ENCODE data around the gene MYRIP. TPM values are rescaled to one million over a fixed set of nuclear protein-coding genes. Genes with fewer than 3 reads are reported as not detected.
A peak's percentile ranks its signal among the peaks of the same experiment; 100 is the strongest.
"Not testable (repeated sequence)": the region's sequence is repeated elsewhere in the genome, so short reads cannot be mapped to it uniquely, and the experiment has no call there.

MYRIP gene
- total RNA-seq, 4 donors from 2014 or later, result 1.0 to 9.6 (median 3.2) TPM

GRCh38 chr3:39808467-39809180 lies 785 bp upstream of the MYRIP start:
- no peak for DNase-seq (ENCODE audit: low spot score)
- ATAC-seq (ENCODE audit: low FRiP score), result peak; percentile 31
- TF ChIP-seq CTCF (IDR thresholded peaks at IDR 0.05), result no peak

- TF ChIP-seq CTCF (IDR thresholded peaks at IDR 0.05), result no peak
- no peak for ATAC-seq (ENCODE audit: low FRiP score)
Observed at GRCh38 chr3:39809995-39810595, 686 bp downstream of the MYRIP start.

GRCh38 chr3:39810647-39811161 lies 1.3 kb downstream of the MYRIP start:
- no peak for TF ChIP-seq CTCF (IDR thresholded peaks at IDR 0.05)
- ATAC-seq (ENCODE audit: low FRiP score) (no peak), DNase-seq (ENCODE audit: low spot score) (no peak)

More at GRCh38 chr3:39809995-39810595, 686 bp downstream of the MYRIP start:
- DNase-seq (ENCODE audit: low spot score), result no peak

GRCh38 chr3:39811561-39811960 lies 2.2 kb downstream of the MYRIP start:
- TF ChIP-seq CTCF (IDR thresholded peaks at IDR 0.05), result no peak
- ATAC-seq (ENCODE audit: low FRiP score) (no peak), DNase-seq (ENCODE audit: low spot score) (no peak)

- ATAC-seq (ENCODE audit: low FRiP score) (no peak), DNase-seq (ENCODE audit: low spot score) (no peak)
- TF ChIP-seq CTCF (IDR thresholded peaks at IDR 0.05), result no peak
Observed at GRCh38 chr3:39812537-39812936, 3.1 kb downstream of the MYRIP start.

GRCh38 chr3:39814007-39814406 lies 4.6 kb downstream of the MYRIP start:
- TF ChIP-seq CTCF (IDR thresholded peaks at IDR 0.05), result no peak
- ATAC-seq (ENCODE audit: low FRiP score) (no peak), DNase-seq (ENCODE audit: low spot score) (no peak)

- no peak for TF ChIP-seq CTCF (IDR thresholded peaks at IDR 0.05)
- no peak for DNase-seq (ENCODE audit: low spot score)
- no peak for ATAC-seq (ENCODE audit: low FRiP score)
Observed at GRCh38 chr3:39819899-39820298, 10.5 kb downstream of the MYRIP start.

GRCh38 chr3:39833764-39834163 lies 24.4 kb downstream of the MYRIP start:
- not testable (repeated sequence) for DNase-seq (ENCODE audit: low spot score); ATAC-seq (ENCODE audit: low FRiP score)
